Measurements from ENCODE around the gene ZNF91. TPM values are rescaled to one million over a fixed set of nuclear protein-coding genes. Genes with fewer than 3 reads are reported as not detected.
"Not testable (repeated sequence)": the region's sequence is repeated elsewhere in the genome, so short reads cannot be mapped to it uniquely, and the experiment has no call there.

The ZNF91 gene
- total RNA-seq = 40.7 TPM

DNA sequence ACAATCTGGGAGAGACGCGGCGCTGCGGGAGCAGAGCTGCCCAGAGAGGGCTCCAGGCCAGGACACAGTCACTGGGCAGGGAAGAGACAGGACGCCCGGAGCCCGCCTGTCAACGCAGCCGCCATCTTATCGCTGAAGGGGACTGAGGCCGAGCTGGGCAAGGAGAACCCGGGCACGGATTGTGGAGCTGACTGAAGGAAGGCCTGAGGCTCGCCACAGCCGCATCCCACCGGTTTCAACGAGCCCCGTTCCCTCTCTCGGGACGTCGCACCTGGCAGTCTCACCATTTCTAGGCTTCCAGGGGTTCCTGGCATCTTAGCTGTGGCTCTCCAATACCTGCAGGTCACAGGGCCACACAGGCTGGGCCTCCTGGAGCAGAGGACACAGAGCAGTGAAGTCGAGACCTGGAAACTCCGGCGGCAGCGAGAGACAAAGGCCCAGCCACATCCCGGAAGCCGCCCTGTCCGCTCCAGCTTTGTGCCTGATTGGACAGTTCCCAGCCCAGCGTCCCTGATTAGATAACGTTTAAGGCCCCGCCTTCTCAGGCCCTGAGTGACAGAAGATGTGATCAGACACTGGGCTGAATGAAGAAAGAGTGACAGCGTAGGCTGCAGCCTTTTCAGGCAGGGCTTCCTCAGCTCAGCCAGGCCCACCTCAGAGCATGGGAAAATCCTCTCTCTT is at the start of gene ZNF91:
TSS of gene ZNF91 (minus strand) at position 431 of the 681 bp plus-strand sequence. CDS start at position 314, 117 bp downstream.
- Histone ChIP-seq H3K27me3 (ENCODE audit: control insufficient read depth in 3 of 3, insufficient read depth in 3 of 3, low read length in 3 of 3) (no peaks in the 10 kb centered on the region), H3K9me3 (ENCODE audit: control insufficient read depth in 3 of 3, low read length in 3 of 3) (no peaks in the 10 kb centered on the region), H3K27ac (ENCODE audit: low read depth, low read length) (peak within 1 kb of the TSS; percentile 99), H3K4me1 (ENCODE audit: control insufficient read depth in 3 of 3, insufficient read depth in 3 of 3, low read length in 3 of 3) (peaks cover 5 to 20% (median 11%) of the 10 kb centered on the region in 3 donors), H3K9ac (ENCODE audit: low read depth in 1 of 3, low read length in 3 of 3) (peak within 1 kb of the TSS; percentile 98 to 100 (median 100)), H3K4me3 (ENCODE audit: low read length in 3 of 3) (peak within 1 kb of the TSS; percentile 94 to 100 (median 100)), H3K36me3 (ENCODE audit: control insufficient read depth in 3 of 3, insufficient read depth in 3 of 3, low read length in 3 of 3) (peaks cover 0 to 3% (median 0%) of the 10 kb centered on the region in 3 donors)

DNA sequence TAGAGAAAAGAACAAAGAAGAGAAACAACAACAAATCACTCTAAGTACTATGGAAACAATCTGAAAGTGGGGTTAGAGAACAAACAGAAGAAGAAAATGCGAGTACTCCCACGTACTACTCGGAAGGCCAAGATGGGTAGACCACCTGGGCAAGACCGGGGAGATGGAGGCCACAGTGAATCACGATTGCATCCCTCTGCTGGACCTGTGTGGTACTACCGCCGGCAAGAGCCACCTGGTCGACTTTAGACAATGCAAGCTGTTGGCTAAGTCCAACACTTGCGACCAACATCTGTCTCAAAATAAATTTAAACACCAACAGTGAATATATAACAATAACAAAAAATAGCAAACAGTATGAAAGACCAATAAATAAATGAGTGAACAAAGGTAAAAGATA is 45.5 kb upstream of the ZNF91 start:
- Histone ChIP-seq H3K9ac (ENCODE audit: low read depth in 1 of 3, low read length in 3 of 3) (no peak overlapping the region), H3K27me3 (ENCODE audit: control insufficient read depth in 3 of 3, insufficient read depth in 3 of 3, low read length in 3 of 3) (no peaks in the 10 kb centered on the region), H3K9me3 (ENCODE audit: control insufficient read depth in 3 of 3, low read length in 3 of 3) (peaks cover 3 to 6% (median 4%) of the 10 kb centered on the region in 3 donors), H3K4me3 (ENCODE audit: low read length in 3 of 3) (no peak overlapping the region), H3K4me1 (ENCODE audit: control insufficient read depth in 3 of 3, insufficient read depth in 3 of 3, low read length in 3 of 3) (no peaks in the 10 kb centered on the region), H3K27ac (ENCODE audit: low read depth, low read length) (no peak overlapping the region), H3K36me3 (ENCODE audit: control insufficient read depth in 3 of 3, insufficient read depth in 3 of 3, low read length in 3 of 3) (no peaks in the 10 kb centered on the region)

DNA sequence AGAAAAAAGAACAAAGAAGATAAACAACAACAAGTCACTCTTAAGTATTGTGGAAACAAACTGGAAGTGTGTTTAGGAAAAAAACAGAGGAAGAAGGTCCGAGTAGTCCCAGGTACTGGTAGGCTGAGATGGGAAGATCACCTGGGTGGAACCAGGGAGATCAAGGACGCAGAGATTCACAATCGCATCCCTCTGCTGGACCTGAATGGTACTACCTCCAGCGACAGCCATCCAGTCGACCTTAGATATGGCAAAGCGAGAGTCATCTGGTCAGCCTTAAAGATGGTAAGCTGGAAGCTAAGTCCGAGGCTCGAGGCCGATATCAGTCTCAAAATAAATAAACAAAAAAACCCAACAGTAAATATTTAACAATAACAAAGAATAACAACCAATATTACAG is 44.9 kb upstream of the ZNF91 start:
- Histone ChIP-seq H3K9me3 (ENCODE audit: control insufficient read depth in 3 of 3, low read length in 3 of 3) (peaks cover 3 to 6% (median 4%) of the 10 kb centered on the region in 3 donors), H3K36me3 (ENCODE audit: control insufficient read depth in 3 of 3, insufficient read depth in 3 of 3, low read length in 3 of 3) (no peaks in the 10 kb centered on the region), H3K27me3 (ENCODE audit: control insufficient read depth in 3 of 3, insufficient read depth in 3 of 3, low read length in 3 of 3) (no peaks in the 10 kb centered on the region), H3K4me1 (ENCODE audit: control insufficient read depth in 3 of 3, insufficient read depth in 3 of 3, low read length in 3 of 3) (no peaks in the 10 kb centered on the region), H3K4me3 (ENCODE audit: low read length in 3 of 3) (peak overlapping the region in 1 of 3 donors; percentile 1), H3K27ac (ENCODE audit: low read depth, low read length) (no peak overlapping the region), H3K9ac (ENCODE audit: low read depth in 1 of 3, low read length in 3 of 3) (no peak overlapping the region)

DNA sequence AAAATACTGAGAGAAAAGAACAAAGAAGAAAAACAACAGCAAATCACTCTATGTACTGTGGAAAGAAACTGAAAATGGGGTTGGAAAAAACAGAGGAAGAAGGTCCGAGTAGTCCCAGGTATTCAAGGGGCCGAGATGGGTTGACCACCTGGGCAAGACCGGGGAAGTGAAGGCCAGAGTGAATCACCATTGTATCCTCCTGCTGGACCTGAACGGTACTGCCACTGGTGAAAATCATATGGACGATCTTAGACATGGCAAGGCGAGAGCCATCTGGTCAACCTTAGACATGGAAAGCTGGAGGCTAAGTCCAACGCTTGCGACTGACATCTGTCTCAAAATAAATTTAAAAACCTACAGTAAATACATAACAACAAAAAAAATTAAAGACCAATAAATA is 44.4 kb upstream of the ZNF91 start:
- H3K36me3 ChIP-seq (ENCODE audit: control insufficient read depth in 3 of 3, insufficient read depth in 3 of 3, low read length in 3 of 3) = no peaks in the 10 kb centered on the region
- no peaks in the 10 kb centered on the region for H3K4me1 ChIP-seq (ENCODE audit: control insufficient read depth in 3 of 3, insufficient read depth in 3 of 3, low read length in 3 of 3)
- H3K4me3 ChIP-seq (ENCODE audit: low read length in 3 of 3) = no peak overlapping the region
- H3K27me3 ChIP-seq (ENCODE audit: control insufficient read depth in 3 of 3, insufficient read depth in 3 of 3, low read length in 3 of 3) = no peaks in the 10 kb centered on the region
- no peak overlapping the region for H3K27ac ChIP-seq (ENCODE audit: low read depth, low read length)
- H3K9me3 ChIP-seq (ENCODE audit: control insufficient read depth in 3 of 3, low read length in 3 of 3) = peaks cover 3 to 6% (median 4%) of the 10 kb centered on the region in 3 donors
- H3K9ac ChIP-seq (ENCODE audit: low read depth in 1 of 3, low read length in 3 of 3) = no peak overlapping the region

DNA sequence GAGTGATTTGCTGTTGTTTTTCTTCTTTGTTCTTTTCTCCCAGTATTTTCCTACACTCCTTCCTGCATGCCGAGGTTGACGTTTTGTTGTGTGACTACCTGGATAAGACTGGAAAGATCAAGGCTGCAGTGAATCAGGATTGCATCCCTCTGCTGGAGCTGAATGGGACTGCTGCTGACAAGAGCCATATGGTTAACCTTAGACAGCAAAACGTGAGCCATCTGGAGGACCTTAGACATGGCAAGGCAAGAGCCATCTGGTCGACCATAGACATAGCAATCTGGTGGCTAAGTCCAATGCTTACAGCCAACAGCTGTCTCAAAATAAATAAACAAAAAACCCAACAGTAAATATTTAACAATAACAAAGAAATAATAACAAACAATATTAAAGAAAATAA is 42.6 kb upstream of the ZNF91 start:
- peaks cover 3 to 6% (median 4%) of the 10 kb centered on the region in 3 donors for H3K9me3 ChIP-seq (ENCODE audit: control insufficient read depth in 3 of 3, low read length in 3 of 3)
- H3K27me3 ChIP-seq (ENCODE audit: control insufficient read depth in 3 of 3, insufficient read depth in 3 of 3, low read length in 3 of 3) = no peaks in the 10 kb centered on the region
- no peak overlapping the region for H3K4me3 ChIP-seq (ENCODE audit: low read length in 3 of 3)
- no peak overlapping the region for H3K9ac ChIP-seq (ENCODE audit: low read depth in 1 of 3, low read length in 3 of 3)
- no peaks in the 10 kb centered on the region for H3K4me1 ChIP-seq (ENCODE audit: control insufficient read depth in 3 of 3, insufficient read depth in 3 of 3, low read length in 3 of 3)
- no peaks in the 10 kb centered on the region for H3K36me3 ChIP-seq (ENCODE audit: control insufficient read depth in 3 of 3, insufficient read depth in 3 of 3, low read length in 3 of 3)
- no peak overlapping the region for H3K27ac ChIP-seq (ENCODE audit: low read depth, low read length)

- no peaks in the 10 kb centered on the region for H3K4me1 ChIP-seq (ENCODE audit: control insufficient read depth in 3 of 3, insufficient read depth in 3 of 3, low read length in 3 of 3)
- H3K27me3 ChIP-seq (ENCODE audit: control insufficient read depth in 3 of 3, insufficient read depth in 3 of 3, low read length in 3 of 3) = no peaks in the 10 kb centered on the region
- H3K27ac ChIP-seq (ENCODE audit: low read depth, low read length) = no peak overlapping the region
- H3K4me3 ChIP-seq (ENCODE audit: low read length in 3 of 3) = no peak overlapping the region
- peaks cover 3 to 6% (median 4%) of the 10 kb centered on the region in 3 donors for H3K9me3 ChIP-seq (ENCODE audit: control insufficient read depth in 3 of 3, low read length in 3 of 3)
- no peak overlapping the region for H3K9ac ChIP-seq (ENCODE audit: low read depth in 1 of 3, low read length in 3 of 3)
- H3K36me3 ChIP-seq (ENCODE audit: control insufficient read depth in 3 of 3, insufficient read depth in 3 of 3, low read length in 3 of 3) = no peaks in the 10 kb centered on the region
These were observed 41.7 kb upstream of the ZNF91 start for GRCh38 chr19:23436944-23437343.

GRCh38 chr19:23436318-23436717 is 41.0 kb upstream of the ZNF91 start:
- Histone ChIP-seq H3K9ac (ENCODE audit: low read depth in 1 of 3, low read length in 3 of 3) (no peak overlapping the region), H3K36me3 (ENCODE audit: control insufficient read depth in 3 of 3, insufficient read depth in 3 of 3, low read length in 3 of 3) (no peaks in the 10 kb centered on the region), H3K4me3 (ENCODE audit: low read length in 3 of 3) (no peak overlapping the region), H3K9me3 (ENCODE audit: control insufficient read depth in 3 of 3, low read length in 3 of 3) (peaks cover 3 to 6% (median 4%) of the 10 kb centered on the region in 3 donors), H3K4me1 (ENCODE audit: control insufficient read depth in 3 of 3, insufficient read depth in 3 of 3, low read length in 3 of 3) (no peaks in the 10 kb centered on the region), H3K27me3 (ENCODE audit: control insufficient read depth in 3 of 3, insufficient read depth in 3 of 3, low read length in 3 of 3) (no peaks in the 10 kb centered on the region), H3K27ac (ENCODE audit: low read depth, low read length) (no peak overlapping the region)

GRCh38 chr19:23420824-23421223 is 25.6 kb upstream of the ZNF91 start:
- no peak overlapping the region for H3K9ac ChIP-seq (ENCODE audit: low read depth in 1 of 3, low read length in 3 of 3)

GRCh38 chr19:23419261-23419660 is 24.0 kb upstream of the ZNF91 start:
- H3K27ac ChIP-seq (ENCODE audit: low read depth, low read length); H3K4me1 ChIP-seq (ENCODE audit: control insufficient read depth in 3 of 3, insufficient read depth in 3 of 3, low read length in 3 of 3); H3K4me3 ChIP-seq (ENCODE audit: low read length in 3 of 3); H3K9me3 ChIP-seq (ENCODE audit: control insufficient read depth in 3 of 3, low read length in 3 of 3); H3K36me3 ChIP-seq (ENCODE audit: control insufficient read depth in 3 of 3, insufficient read depth in 3 of 3, low read length in 3 of 3); H3K9ac ChIP-seq (ENCODE audit: low read depth in 1 of 3, low read length in 3 of 3): not testable (repeated sequence)
- peaks cover 10 to 19% (median 10%) of the 10 kb centered on the region in 3 donors for H3K27me3 ChIP-seq (ENCODE audit: control insufficient read depth in 3 of 3, insufficient read depth in 3 of 3, low read length in 3 of 3)

More at GRCh38 chr19:23420824-23421223, 25.6 kb upstream of the ZNF91 start:
- Histone ChIP-seq H3K4me3 (ENCODE audit: low read length in 3 of 3) (no peak overlapping the region), H3K36me3 (ENCODE audit: control insufficient read depth in 3 of 3, insufficient read depth in 3 of 3, low read length in 3 of 3) (no peaks in the 10 kb centered on the region), H3K27ac (ENCODE audit: low read depth, low read length) (no peak overlapping the region), H3K27me3 (ENCODE audit: control insufficient read depth in 3 of 3, insufficient read depth in 3 of 3, low read length in 3 of 3) (peaks cover 1 to 10% (median 7%) of the 10 kb centered on the region in 3 donors), H3K4me1 (ENCODE audit: control insufficient read depth in 3 of 3, insufficient read depth in 3 of 3, low read length in 3 of 3) (peaks cover 0 to 3% (median 1%) of the 10 kb centered on the region in 3 donors), H3K9me3 (ENCODE audit: control insufficient read depth in 3 of 3, low read length in 3 of 3) (peaks cover 0 to 4% (median 0%) of the 10 kb centered on the region in 3 donors)

DNA sequence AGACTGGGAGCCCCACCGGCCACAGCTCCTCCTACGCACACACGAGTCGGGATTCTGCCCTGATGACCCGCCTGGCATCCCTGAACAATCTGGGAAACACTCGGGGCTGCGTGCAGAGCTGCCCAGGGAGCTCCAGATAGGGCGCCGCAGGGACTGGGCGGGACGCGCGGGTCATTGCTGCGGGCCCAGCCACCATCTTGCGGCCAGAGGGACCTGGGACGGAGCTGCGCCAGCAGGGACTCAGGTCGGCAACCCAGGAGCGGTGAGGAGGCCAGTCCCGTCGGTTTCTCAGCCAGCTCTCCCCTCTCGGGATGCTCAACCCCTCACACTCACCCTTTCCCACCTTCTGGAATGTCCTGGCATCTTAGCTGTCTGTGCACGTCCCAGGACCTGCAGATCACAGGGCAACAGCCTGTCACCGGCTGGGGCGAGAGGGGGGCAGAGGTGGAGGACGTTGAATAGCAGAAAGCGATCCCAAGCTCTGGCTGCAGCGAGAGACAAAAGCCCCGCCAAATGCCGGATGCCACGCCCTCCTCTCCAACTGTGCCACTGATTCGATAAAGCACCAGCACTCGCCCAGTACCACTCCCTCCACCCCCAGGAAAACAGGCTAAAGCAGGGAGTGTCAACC is 20.4 kb upstream of the ZNF91 start:
- Histone ChIP-seq H3K27me3 (ENCODE audit: control insufficient read depth in 3 of 3, insufficient read depth in 3 of 3, low read length in 3 of 3) (peaks cover 10 to 19% (median 10%) of the 10 kb centered on the region in 3 donors), H3K36me3 (ENCODE audit: control insufficient read depth in 3 of 3, insufficient read depth in 3 of 3, low read length in 3 of 3) (no peaks in the 10 kb centered on the region), H3K27ac (ENCODE audit: low read depth, low read length) (no peak overlapping the region), H3K4me3 (ENCODE audit: low read length in 3 of 3) (peak overlapping the region; percentile 52 to 63 (median 56)), H3K9ac (ENCODE audit: low read depth in 1 of 3, low read length in 3 of 3) (no peak overlapping the region), H3K9me3 (ENCODE audit: control insufficient read depth in 3 of 3, low read length in 3 of 3) (peaks cover 0 to 4% (median 0%) of the 10 kb centered on the region in 3 donors), H3K4me1 (ENCODE audit: control insufficient read depth in 3 of 3, insufficient read depth in 3 of 3, low read length in 3 of 3) (peaks cover 0 to 8% (median 6%) of the 10 kb centered on the region in 3 donors)

All from skeletal muscle tissue (tissue), 4 donors.